ENCODE measurements around the gene EPHB2.

Gene EPHB2

DNA sequence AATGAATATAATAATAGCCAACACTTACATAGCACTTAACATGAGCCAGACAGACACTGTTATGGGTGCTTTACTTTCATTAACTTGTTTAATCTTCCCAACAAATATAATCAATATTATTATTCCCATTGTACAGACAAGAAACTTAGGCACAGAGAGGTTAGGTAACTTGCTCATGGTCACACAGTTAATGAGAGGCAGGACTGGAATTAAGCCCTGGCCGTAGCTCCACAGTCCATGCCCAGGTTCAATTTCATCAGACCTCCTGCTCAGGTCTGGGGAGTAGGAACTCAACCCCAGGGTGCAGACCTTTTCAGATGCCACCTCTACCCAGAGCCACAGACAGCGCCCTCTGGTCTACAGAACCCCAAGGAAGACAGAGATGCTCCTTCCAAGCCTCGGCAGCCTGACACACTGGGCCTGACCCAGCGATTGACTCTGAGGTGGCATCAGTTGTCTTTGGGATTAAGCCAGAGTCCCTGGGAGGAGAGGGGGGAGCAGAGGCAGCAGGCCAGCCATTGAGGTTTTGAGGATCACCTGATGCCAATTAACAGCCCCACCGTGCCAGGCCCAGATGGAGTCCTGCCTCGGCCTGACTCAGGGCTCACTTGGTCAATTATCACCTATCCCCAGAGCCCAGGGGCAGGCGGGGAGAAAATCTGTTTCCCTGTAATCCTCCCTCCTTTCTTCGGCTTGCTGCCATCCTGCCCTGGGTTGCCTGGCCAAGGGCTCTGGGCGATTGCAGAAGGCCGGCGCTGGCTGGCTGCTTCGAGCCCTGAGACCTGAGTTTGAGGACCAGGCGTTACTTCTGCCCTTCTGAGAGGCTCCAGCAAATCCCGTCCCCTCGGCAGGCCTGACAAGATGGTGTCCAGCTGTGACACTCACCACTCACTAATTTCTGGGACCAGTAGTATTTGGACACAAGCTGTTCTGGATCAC, 145.3 kb downstream of the EPHB2 start:
- Mint-ChIP-seq H3K27ac (no peak overlapping the region), H3K27me3 (ENCODE audit: low read depth) (no peaks in the 10 kb centered on the region), H3K9me3 (no peaks in the 10 kb centered on the region), H3K4me1 (ENCODE audit: low read depth) (no peaks in the 10 kb centered on the region), H3K4me3 (no peak overlapping the region), H3K36me3 (ENCODE audit: low read depth) (no peaks in the 10 kb centered on the region)
- DNase-seq (ENCODE audit: low spot score): no peak

DNA sequence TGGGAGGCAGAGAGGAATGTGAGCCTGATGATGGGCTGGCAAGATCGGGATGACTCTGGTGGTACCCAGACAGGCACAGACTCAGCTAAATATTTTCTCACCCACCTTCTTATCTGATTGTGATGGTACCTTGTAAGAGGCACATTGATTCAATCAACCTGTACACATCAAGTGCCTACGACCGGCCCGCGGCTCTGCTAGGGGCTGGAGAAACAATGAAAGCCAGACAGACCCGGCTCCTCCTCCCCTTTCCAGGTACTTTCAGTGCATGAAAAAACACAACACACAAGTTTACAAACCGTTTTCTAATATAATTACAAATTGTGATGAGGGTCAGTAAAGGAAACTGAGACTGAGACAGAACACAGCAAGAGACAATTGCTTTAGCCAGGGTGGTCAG, 147.0 kb downstream of the EPHB2 start:
- Mint-ChIP-seq H3K4me3 (no peak overlapping the region), H3K27ac (no peak overlapping the region), H3K9me3 (no peaks in the 10 kb centered on the region), H3K36me3 (ENCODE audit: low read depth) (no peaks in the 10 kb centered on the region), H3K27me3 (ENCODE audit: low read depth) (no peaks in the 10 kb centered on the region), H3K4me1 (ENCODE audit: low read depth) (no peaks in the 10 kb centered on the region)
- no peak for DNase-seq (ENCODE audit: low spot score)

DNA sequence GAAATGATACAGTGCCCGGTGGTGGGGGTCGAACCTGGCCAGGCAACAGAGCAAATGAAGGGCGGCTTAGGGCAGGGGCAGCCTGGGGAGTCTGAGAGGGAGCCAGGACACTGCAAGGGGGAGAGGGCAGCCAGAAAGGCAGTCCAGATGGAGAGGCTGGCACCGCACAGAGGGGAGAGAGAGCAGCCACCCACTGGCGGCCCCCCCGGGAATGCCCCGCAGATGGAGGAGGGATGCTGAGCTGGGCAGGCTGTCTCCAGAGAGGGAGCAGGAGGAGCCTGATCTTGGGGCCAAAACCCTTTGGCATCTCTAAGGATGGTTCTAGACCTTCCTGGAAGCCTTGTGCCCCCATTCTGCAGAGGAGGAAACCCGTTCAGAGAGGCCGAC, 149.8 kb downstream of the EPHB2 start:
- Mint-ChIP-seq H3K4me1 (ENCODE audit: low read depth) (no peaks in the 10 kb centered on the region), H3K27me3 (ENCODE audit: low read depth) (no peaks in the 10 kb centered on the region), H3K27ac (no peak overlapping the region), H3K36me3 (ENCODE audit: low read depth) (no peaks in the 10 kb centered on the region), H3K4me3 (no peak overlapping the region), H3K9me3 (no peaks in the 10 kb centered on the region)
- DNase-seq (ENCODE audit: low spot score): no peak

DNA sequence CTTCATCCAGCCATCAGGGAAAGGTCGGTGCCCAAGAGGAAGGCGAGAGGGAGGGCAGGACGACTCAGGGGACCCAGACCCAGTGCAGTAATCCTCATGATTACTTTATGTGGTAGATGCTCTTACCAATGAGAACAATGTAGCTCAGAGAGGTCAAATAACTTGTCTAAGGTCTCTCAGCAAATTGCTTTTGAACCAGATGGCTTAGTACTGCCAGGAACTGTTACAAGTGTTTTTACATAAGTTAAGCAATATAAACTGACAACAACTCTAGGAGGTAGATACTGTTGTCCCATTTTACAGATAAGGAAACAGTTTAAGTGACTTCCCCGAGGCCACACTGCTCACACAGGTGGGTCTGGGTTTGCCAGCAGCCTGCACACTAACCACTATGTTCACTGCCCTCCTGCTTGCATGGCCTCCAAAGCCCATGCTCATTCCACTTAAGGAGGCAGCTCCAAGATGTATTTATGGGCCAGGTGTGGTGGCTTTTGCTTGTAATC, 150.3 kb downstream of the EPHB2 start:
- H3K4me3 Mint-ChIP-seq: no peak overlapping the region
- no peaks in the 10 kb centered on the region for H3K36me3 Mint-ChIP-seq (ENCODE audit: low read depth)
- no peaks in the 10 kb centered on the region for H3K9me3 Mint-ChIP-seq
- DNase-seq (ENCODE audit: low spot score): no peak
- no peak overlapping the region for H3K27ac Mint-ChIP-seq
- no peaks in the 10 kb centered on the region for H3K27me3 Mint-ChIP-seq (ENCODE audit: low read depth)
- H3K4me1 Mint-ChIP-seq (ENCODE audit: low read depth): no peaks in the 10 kb centered on the region

DNA sequence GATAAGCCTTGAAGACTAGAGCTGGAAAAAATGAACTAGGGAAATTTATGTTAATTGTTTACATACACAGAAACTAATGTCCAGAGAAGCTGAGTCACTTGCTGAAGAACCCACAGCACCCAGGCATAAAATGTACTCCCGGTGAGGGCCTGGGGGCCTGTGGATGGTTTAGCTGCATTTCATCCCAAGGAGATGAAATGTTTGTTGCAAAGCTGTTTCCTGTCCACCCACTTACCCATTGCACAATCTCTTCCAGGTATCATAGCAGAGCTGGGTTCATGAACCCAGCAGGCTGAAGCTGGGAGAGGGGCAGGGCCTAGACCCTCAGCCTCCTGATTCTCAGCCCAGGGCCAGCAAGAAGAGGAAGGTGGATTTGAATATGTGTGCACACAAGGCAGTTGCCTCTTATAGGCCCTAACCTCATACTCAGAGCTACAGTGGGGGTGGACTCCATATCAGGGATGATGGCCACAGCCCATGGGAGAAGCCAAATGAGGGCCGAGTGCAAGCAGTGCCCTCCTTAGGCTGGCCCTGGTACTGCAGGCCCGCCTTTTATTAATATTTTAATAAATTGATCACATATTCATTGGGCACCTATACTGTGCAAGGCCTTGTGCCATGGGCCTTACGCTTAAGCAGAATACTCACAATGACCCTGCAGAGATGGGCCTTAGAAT, 151.3 kb downstream of the EPHB2 start:
- no peak for DNase-seq (ENCODE audit: low spot score)
- H3K4me1 Mint-ChIP-seq (ENCODE audit: low read depth): no peaks in the 10 kb centered on the region
- no peak overlapping the region for H3K4me3 Mint-ChIP-seq
- H3K36me3 Mint-ChIP-seq (ENCODE audit: low read depth): no peaks in the 10 kb centered on the region
- H3K27me3 Mint-ChIP-seq (ENCODE audit: low read depth): no peaks in the 10 kb centered on the region
- H3K9me3 Mint-ChIP-seq: no peaks in the 10 kb centered on the region
- H3K27ac Mint-ChIP-seq: no peak overlapping the region

DNA sequence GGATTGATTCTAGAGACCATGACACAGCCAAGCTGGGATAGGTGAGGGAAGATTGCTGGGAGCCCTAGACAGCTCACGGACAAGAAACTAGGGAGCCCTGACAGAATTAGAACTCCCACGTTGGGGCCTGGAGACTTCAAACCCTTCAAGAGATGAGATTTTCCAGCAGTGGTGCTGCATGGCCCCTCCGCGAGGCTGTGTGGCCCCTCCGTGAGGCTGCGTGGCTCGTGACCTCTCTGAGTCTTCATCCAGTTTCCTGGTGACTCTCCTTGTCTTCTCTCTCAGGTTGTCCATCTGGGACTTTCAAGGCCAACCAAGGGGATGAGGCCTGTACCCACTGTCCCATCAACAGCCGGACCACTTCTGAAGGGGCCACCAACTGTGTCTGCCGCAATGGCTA, 152.1 kb downstream of the EPHB2 start:
- no peaks in the 10 kb centered on the region for H3K4me1 Mint-ChIP-seq (ENCODE audit: low read depth)
- no peaks in the 10 kb centered on the region for H3K36me3 Mint-ChIP-seq (ENCODE audit: low read depth)
- H3K27ac Mint-ChIP-seq: no peak overlapping the region
- H3K27me3 Mint-ChIP-seq (ENCODE audit: low read depth): no peaks in the 10 kb centered on the region
- no peak for DNase-seq (ENCODE audit: low spot score)
- H3K4me3 Mint-ChIP-seq: no peak overlapping the region
- no peaks in the 10 kb centered on the region for H3K9me3 Mint-ChIP-seq

DNA sequence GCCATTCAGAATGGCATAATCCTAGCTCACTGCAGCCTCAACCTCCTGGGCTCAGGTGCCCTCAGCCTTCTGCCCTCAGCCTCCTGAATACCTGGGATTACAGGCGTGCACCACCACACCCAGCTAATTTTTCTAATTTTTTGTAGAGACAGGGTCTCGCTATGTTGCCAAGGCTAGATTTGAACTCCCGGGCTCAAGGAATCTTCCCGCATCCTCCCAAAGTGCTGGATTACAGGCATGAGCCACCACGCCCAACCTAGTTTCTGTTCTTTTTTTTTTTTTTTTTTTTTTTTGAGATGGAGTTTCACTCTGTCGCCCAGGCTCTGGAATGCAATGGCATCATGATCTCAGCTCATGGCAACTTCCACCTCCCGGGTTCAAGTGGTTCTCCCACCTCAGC, 153.1 kb downstream of the EPHB2 start:
- Mint-ChIP-seq H3K9me3 (no peaks in the 10 kb centered on the region), H3K27me3 (ENCODE audit: low read depth) (no peaks in the 10 kb centered on the region)

DNA sequence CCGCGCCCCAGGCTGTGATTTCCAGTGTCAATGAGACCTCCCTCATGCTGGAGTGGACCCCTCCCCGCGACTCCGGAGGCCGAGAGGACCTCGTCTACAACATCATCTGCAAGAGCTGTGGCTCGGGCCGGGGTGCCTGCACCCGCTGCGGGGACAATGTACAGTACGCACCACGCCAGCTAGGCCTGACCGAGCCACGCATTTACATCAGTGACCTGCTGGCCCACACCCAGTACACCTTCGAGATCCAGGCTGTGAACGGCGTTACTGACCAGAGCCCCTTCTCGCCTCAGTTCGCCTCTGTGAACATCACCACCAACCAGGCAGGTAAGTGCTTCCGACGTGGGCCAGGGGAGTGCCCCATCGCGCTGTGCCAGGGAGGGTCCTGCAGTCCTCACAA, 154.2 kb downstream of the EPHB2 start:
- no peak for DNase-seq (ENCODE audit: low spot score)
- Mint-ChIP-seq H3K27me3 (ENCODE audit: low read depth) (no peaks in the 10 kb centered on the region), H3K4me1 (ENCODE audit: low read depth) (no peaks in the 10 kb centered on the region), H3K36me3 (ENCODE audit: low read depth) (no peaks in the 10 kb centered on the region), H3K4me3 (no peak overlapping the region), H3K27ac (no peak overlapping the region), H3K9me3 (no peaks in the 10 kb centered on the region)

More for the DNA sequence above, 153.1 kb downstream of the EPHB2 start:
- Mint-ChIP-seq H3K27ac (no peak overlapping the region), H3K4me1 (ENCODE audit: low read depth) (no peaks in the 10 kb centered on the region), H3K4me3 (no peak overlapping the region), H3K36me3 (ENCODE audit: low read depth) (no peaks in the 10 kb centered on the region)
- DNase-seq (ENCODE audit: low spot score): no peak

DNA sequence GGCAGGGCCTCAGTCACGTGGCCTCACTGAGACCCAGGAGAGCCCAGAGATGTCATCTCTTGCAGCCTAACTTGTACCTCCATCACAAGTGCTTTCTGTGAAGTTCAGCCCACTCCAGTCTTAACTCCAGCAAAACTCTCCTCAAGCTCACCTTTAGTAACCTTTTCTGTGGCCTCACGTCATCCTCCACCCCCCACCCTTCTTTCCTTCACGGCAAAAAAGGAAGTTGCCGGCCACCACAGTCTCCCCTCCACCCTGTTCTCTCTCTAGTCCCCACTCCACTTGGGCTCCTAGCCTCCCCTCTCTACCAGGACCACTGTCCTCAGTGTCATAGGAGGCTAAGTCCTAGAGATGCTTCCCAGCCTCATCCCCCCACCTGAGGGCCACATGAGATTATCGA, 155.1 kb downstream of the EPHB2 start:
- Mint-ChIP-seq H3K4me1 (ENCODE audit: low read depth) (no peaks in the 10 kb centered on the region), H3K27me3 (ENCODE audit: low read depth) (no peaks in the 10 kb centered on the region), H3K4me3 (no peak overlapping the region), H3K27ac (no peak overlapping the region), H3K36me3 (ENCODE audit: low read depth) (no peaks in the 10 kb centered on the region), H3K9me3 (no peaks in the 10 kb centered on the region)
- DNase-seq (ENCODE audit: low spot score): no peak

DNA sequence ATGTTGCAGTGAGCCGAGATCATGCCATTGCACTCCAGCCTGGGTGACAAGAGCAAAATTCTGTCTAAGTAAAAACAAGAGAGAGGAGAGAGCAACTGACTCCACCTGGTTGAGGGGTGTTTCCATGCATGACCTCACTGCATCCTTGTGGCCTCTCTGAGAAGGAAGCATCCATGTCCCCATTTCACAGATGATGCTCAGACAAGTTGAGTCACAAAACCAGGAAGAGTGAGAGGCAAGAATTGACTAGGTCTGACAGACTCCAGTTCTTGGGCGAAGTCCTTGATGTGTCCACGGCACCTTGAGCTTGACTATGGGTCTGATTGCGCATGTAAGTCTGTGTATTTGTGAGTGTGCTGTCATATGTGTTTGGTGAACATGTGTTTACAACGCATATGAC, 156.2 kb downstream of the EPHB2 start:
- Mint-ChIP-seq H3K27me3 (ENCODE audit: low read depth) (no peaks in the 10 kb centered on the region), H3K9me3 (no peaks in the 10 kb centered on the region), H3K27ac (no peak overlapping the region), H3K4me3 (no peak overlapping the region), H3K36me3 (ENCODE audit: low read depth) (no peaks in the 10 kb centered on the region), H3K4me1 (ENCODE audit: low read depth) (no peaks in the 10 kb centered on the region)
- DNase-seq (ENCODE audit: low spot score): no peak

DNA sequence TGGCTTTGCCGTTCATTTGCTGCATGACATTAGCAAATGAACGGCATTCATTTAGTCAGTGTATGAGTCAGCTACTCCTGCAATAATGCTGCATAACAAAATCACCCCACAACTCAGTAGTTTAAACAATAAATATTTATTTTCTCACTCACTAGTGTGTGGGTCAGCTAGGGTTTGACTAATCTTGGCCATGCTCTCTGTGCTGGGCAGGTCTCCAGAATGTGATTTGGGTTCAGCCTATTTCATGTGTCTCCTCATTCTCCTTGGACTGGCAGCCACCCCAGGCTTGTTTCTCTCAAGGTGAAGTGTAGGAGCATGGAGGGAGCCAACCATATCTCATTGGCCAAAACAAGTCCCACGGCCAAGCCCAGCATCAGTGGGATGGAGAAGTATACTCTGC, 157.7 kb downstream of the EPHB2 start:
- no peak overlapping the region for H3K27ac Mint-ChIP-seq
- no peaks in the 10 kb centered on the region for H3K27me3 Mint-ChIP-seq (ENCODE audit: low read depth)
- no peaks in the 10 kb centered on the region for H3K36me3 Mint-ChIP-seq (ENCODE audit: low read depth)
- no peak for DNase-seq (ENCODE audit: low spot score)
- no peaks in the 10 kb centered on the region for H3K9me3 Mint-ChIP-seq
- no peak overlapping the region for H3K4me3 Mint-ChIP-seq
- no peaks in the 10 kb centered on the region for H3K4me1 Mint-ChIP-seq (ENCODE audit: low read depth)

DNA sequence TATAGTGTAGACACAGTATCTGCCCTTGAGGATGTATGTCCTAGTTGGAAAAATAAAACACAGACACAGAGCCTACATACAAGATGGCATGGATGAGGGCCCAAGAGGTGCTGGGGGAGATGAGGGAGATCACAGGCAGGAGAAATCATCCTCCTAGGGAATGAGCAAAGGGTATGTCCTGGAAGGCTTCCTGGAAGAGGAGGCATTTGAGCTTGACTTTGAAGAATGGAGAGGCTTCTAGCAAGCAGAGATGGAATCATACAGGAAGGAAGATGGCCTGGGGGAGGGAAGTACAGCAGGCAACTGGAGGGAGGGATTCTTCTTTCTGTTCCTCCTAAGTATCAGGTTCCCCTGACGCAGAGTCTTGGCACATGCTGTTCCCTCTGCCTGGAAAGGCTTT, 158.7 kb downstream of the EPHB2 start:
- H3K9me3 Mint-ChIP-seq: no peaks in the 10 kb centered on the region
- H3K27me3 Mint-ChIP-seq (ENCODE audit: low read depth): no peaks in the 10 kb centered on the region
- no peaks in the 10 kb centered on the region for H3K4me1 Mint-ChIP-seq (ENCODE audit: low read depth)
- no peak for DNase-seq (ENCODE audit: low spot score)
- H3K27ac Mint-ChIP-seq: no peak overlapping the region
- no peak overlapping the region for H3K4me3 Mint-ChIP-seq
- no peaks in the 10 kb centered on the region for H3K36me3 Mint-ChIP-seq (ENCODE audit: low read depth)

DNA sequence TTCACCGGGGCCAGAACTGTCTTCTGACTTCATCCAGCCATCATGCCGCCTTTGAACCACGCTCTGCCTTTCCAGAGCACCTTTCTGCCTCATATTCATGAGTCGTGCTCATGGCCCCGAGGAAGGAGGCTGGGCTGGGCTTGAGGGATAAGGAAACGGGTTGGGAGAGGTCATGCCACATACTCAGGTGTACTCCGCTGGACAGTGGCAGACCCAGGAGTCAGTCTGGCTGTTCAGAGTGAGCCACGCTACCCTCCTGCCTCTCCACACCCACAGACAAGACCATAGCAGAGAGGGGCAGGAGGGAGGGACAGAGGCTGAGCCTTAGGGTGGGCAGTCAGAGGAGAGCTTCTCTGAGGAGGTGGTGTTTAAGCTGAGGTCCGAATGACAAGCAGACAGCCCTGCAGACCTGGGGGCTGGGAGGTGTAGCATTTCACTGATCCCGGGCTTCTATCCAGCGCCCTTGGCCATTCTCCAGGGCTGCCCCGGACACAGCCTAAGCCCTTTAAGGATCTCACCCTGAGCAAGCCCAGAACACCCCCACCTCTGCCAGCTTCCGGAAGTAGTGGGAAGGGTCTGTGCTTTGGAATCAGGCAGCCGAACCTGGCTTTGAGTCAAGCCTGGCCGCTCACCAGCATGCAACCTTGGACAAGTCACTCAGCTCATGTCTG, 159.7 kb downstream of the EPHB2 start:
- H3K36me3 Mint-ChIP-seq (ENCODE audit: low read depth): no peaks in the 10 kb centered on the region
- no peak overlapping the region for H3K4me3 Mint-ChIP-seq
- H3K27me3 Mint-ChIP-seq (ENCODE audit: low read depth): no peaks in the 10 kb centered on the region
- DNase-seq (ENCODE audit: low spot score): no peak
- no peak overlapping the region for H3K27ac Mint-ChIP-seq
- H3K4me1 Mint-ChIP-seq (ENCODE audit: low read depth): no peaks in the 10 kb centered on the region
- no peaks in the 10 kb centered on the region for H3K9me3 Mint-ChIP-seq

DNA sequence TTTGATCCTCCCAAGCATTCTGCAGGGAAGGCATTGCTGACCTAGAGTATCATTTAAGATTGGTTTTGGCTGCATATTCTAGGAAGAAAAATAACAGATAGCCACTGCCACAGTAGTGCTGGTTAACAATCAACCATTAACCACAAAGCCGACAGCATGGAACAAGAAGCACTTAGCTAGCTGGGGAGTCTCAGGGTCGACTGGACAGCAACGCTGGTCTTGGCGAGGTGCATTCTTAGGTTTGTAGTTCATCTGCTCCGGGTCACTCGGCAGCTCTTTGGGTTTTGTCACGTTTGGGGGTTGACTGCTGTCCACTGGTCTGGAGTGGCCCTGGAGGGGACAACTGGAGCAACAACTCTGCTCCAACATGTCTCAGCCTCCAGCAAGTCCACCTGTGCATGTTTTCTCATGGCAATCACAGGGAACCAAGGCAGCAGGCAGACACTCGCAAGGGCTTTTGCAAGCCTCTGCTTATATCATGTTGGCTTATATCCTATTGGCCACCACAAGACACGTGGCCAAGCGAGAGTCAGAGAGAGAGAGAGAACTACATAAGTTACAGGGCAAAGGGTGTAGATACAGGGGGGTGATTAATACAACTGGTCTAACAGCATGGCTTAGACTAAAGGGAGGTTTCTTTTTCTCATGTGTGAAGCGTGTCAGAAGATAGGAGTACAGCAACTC, 162.5 kb downstream of the EPHB2 start:
- H3K9me3 Mint-ChIP-seq: no peaks in the 10 kb centered on the region
- no peaks in the 10 kb centered on the region for H3K4me1 Mint-ChIP-seq (ENCODE audit: low read depth)

More for the DNA sequence above, 162.5 kb downstream of the EPHB2 start:
- DNase-seq (ENCODE audit: low spot score): no peak
- Mint-ChIP-seq H3K36me3 (ENCODE audit: low read depth) (no peaks in the 10 kb centered on the region), H3K27me3 (ENCODE audit: low read depth) (no peaks in the 10 kb centered on the region), H3K27ac (no peak overlapping the region), H3K4me3 (no peak overlapping the region)

Data from T-helper 2 cell treated with Interferon-gamma antibody and Interleukin-4, amounts not matched to agents 5 μg/mL and 100 μg/mL, for 36 hours (primary cell).